ENCODE results near the gene PHOSPHO1. TPM values are rescaled to one million over a fixed set of nuclear protein-coding genes. Genes with fewer than 3 reads are reported as not detected.
"Not testable (repeated sequence)": the region's sequence is repeated elsewhere in the genome, so short reads cannot be mapped to it uniquely, and the experiment has no call there.

PHOSPHO1 gene
- total and polyA plus RNA-seq, 7 donors: 0.38 TPM; not detected in 6

- no peaks in the 10 kb centered on the region for H3K36me3 ChIP-seq
- no peak for TF ChIP-seq POLR2AphosphoS5 (IDR thresholded peaks at IDR 0.05)
- TF ChIP-seq CTCF (IDR thresholded peaks at IDR 0.05): no peak
- TF ChIP-seq EP300 (IDR thresholded peaks at IDR 0.05): no peak
- TF ChIP-seq POLR2A (IDR thresholded peaks at IDR 0.05): no peak
- no peak for DNase-seq
- H3K4me1 ChIP-seq: no peaks in the 10 kb centered on the region
- H3K9me3 ChIP-seq: no peaks in the 10 kb centered on the region
- WGBS, 2 donors: 86 to 96% methylated on average over 7 of the region's 7 CpGs
- H3K4me3 ChIP-seq: no peak overlapping the region
- H3K27ac ChIP-seq: no peak overlapping the region
- intact Hi-C loops (cut with DNase I): no loop called here
- no peaks in the 10 kb centered on the region for H3K27me3 ChIP-seq
Observed at GRCh38 chr17:49183801-49184200, 46.8 kb downstream of the PHOSPHO1 start.

- Histone ChIP-seq H3K9me3 (no peaks in the 10 kb centered on the region), H3K27me3 (no peaks in the 10 kb centered on the region), H3K4me1 (no peaks in the 10 kb centered on the region), H3K36me3 (no peaks in the 10 kb centered on the region), H3K4me3 (no peak overlapping the region), H3K27ac (no peak overlapping the region)
- intact Hi-C loops (cut with DNase I): no loop called here
- no peak for DNase-seq
- TF ChIP-seq CTCF (IDR thresholded peaks at IDR 0.05) (no peak), EP300 (IDR thresholded peaks at IDR 0.05) (no peak), POLR2AphosphoS5 (IDR thresholded peaks at IDR 0.05) (no peak), POLR2A (IDR thresholded peaks at IDR 0.05) (no peak)
- WGBS, 2 donors: 88 to 89% methylated on average over 5 of the region's 5 CpGs
Observed at GRCh38 chr17:49183341-49183740, 47.2 kb downstream of the PHOSPHO1 start.

- Histone ChIP-seq H3K4me3 (no peak overlapping the region), H3K27ac (no peak overlapping the region), H3K27me3 (no peaks in the 10 kb centered on the region), H3K36me3 (no peaks in the 10 kb centered on the region), H3K4me1 (no peaks in the 10 kb centered on the region), H3K9me3 (peaks cover 0 to 11% (median 5%) of the 10 kb centered on the region in 4 donors)
- intact Hi-C loops (cut with DNase I): loop anchor here (2.0 kb wide), 1 partner anchor 46 kb away; no protein-coding TSS in a partner anchor
- 82 to 86% methylated on average over 6 of the region's 6 CpGs for WGBS, 2 donors
- DNase-seq: no peak
- TF ChIP-seq CTCF (IDR thresholded peaks at IDR 0.05) (no peak), POLR2A (IDR thresholded peaks at IDR 0.05) (no peak), POLR2AphosphoS5 (IDR thresholded peaks at IDR 0.05) (no peak), EP300 (IDR thresholded peaks at IDR 0.05) (no peak)
Observed at GRCh38 chr17:49180998-49181635, 49.5 kb downstream of the PHOSPHO1 start.

- H3K9me3 ChIP-seq: peaks cover 8 to 19% (median 13%) of the 10 kb centered on the region in 4 donors
- H3K4me1 ChIP-seq: no peaks in the 10 kb centered on the region
- peak; percentile 73 for DNase-seq
- 10 to 11% methylated on average over 5 of the region's 5 CpGs for WGBS, 2 donors
- intact Hi-C loops (cut with DNase I): loop anchor here (2.0 kb wide), 1 partner anchor 46 kb away; no protein-coding TSS in a partner anchor
- H3K36me3 ChIP-seq: no peaks in the 10 kb centered on the region
- no peaks in the 10 kb centered on the region for H3K27me3 ChIP-seq
- TF ChIP-seq CTCF (IDR thresholded peaks at IDR 0.05) (peak; percentile 39 to 65 (median 54)), EP300 (IDR thresholded peaks at IDR 0.05) (no peak)
- no peak overlapping the region for H3K27ac ChIP-seq
- H3K4me3 ChIP-seq: no peak overlapping the region
Observed at GRCh38 chr17:49180303-49180702, 50.3 kb downstream of the PHOSPHO1 start.

- intact Hi-C loops (cut with DNase I); H3K4me3 ChIP-seq; DNase-seq; H3K4me1 ChIP-seq; H3K36me3 ChIP-seq; H3K27me3 ChIP-seq; H3K27ac ChIP-seq: not testable (repeated sequence)
- peaks cover 9 to 23% (median 18%) of the 10 kb centered on the region in 4 donors for H3K9me3 ChIP-seq
- WGBS, 2 donors: 89 to 93% methylated on average over 11 of the region's 11 CpGs
Observed at GRCh38 chr17:49175978-49176377, 54.6 kb downstream of the PHOSPHO1 start.

Other genes starting within 250 kb of the PHOSPHO1 start
- gene IGF2BP1, start 233.4 kb downstream of the PHOSPHO1 start, total RNA-seq: under 1 TPM in 2 of 4 donors, not detected in 2; 0.14 to 0.36 TPM
- gene IGF2BP1, start 233.4 kb downstream of the PHOSPHO1 start, polyA plus RNA-seq: under 1 TPM in 1 of 3 donors, not detected in 2; 0.20 TPM
- gene B4GALNT2, start 98.0 kb downstream of the PHOSPHO1 start, total RNA-seq: not detected
- gene B4GALNT2, start 98.0 kb downstream of the PHOSPHO1 start, polyA plus RNA-seq: 1 to 10 TPM; 2.4 to 4.1 (median 3.9) TPM
- gene GNGT2, start 20.2 kb downstream of the PHOSPHO1 start, total RNA-seq: 1 to 10 TPM; 1.6 to 4.2 (median 3.5) TPM
- 10 to 100 TPM in 1 of 3 donors, 1 to 10 TPM in 2; 6.6 to 11.0 (median 7.4) TPM for gene GNGT2, start 20.2 kb downstream of the PHOSPHO1 start, polyA plus RNA-seq
- 1 to 10 TPM; 1.8 to 7.1 (median 3.0) TPM for gene ABI3, start 20.1 kb downstream of the PHOSPHO1 start, total RNA-seq
- 10 to 100 TPM in 2 of 3 donors, 1 to 10 TPM in 1; 7.8 to 16.0 (median 15.2) TPM for gene ABI3, start 20.1 kb downstream of the PHOSPHO1 start, polyA plus RNA-seq
- 100 to 1,000 TPM in 3 of 4 donors, 10 to 100 TPM in 1; 83.1 to 134 (median 114) TPM for gene ZNF652, start 131.5 kb upstream of the PHOSPHO1 start, total RNA-seq
- 10 to 100 TPM; 12.9 to 20.2 (median 14.4) TPM for gene ZNF652, start 131.5 kb upstream of the PHOSPHO1 start, polyA plus RNA-seq
- gene PHB1, start 184.1 kb upstream of the PHOSPHO1 start, total RNA-seq: 100 to 1,000 TPM in 1 of 4 donors, 10 to 100 TPM in 3; 70.9 to 105 (median 94.4) TPM
- 100 to 1,000 TPM; 148 to 279 (median 225) TPM for gene PHB1, start 184.1 kb upstream of the PHOSPHO1 start, polyA plus RNA-seq